ENCODE data around the gene LIPC. TPM values are rescaled to one million over a fixed set of nuclear protein-coding genes. Genes with fewer than 3 reads are reported as not detected.
A peak's percentile ranks its signal among the peaks of the same experiment; 100 is the strongest.

LIPC gene
- total RNA-seq, 6 experiments from 2014 or later: 31.1 to 213 (median 86.1) TPM

DNA sequence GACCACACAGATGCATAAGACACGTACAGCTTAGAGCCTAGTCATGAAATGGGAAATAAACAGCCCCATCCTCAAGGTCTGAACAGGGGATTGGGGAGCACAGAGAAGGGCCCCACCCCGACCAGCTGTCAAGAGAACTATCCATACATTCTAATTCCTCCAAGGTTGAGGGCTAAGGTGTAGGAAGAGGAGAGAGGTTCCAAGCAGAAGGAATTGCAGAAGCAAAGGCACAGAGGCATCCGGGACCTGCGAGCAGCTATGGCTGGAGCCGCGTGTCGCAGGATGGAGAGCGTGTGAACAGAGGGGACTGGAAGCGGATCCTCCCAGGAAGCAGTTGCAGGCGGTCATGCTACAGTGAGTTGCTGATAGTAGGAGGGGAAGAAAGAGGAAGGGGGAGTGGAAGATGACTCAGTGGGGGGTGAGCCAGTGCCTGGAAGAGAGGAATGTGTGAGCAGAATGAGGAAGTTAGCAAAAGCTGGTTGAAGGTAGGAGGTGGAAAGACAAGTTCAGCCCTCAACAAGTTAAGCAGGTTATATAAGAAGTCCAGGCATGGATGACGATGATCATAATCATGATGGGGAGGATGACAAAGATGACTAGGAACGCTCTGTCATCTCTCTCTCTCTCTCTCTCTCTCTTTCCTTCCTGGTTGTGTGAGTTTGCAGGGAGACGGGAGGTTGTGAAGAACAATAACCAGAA lies 89.7 kb downstream of the LIPC start:
- H3K4me3 ChIP-seq: no peak overlapping the region
- DNase-seq (peak; percentile 52 to 70 (median 60)), ATAC-seq (peak; percentile 15 to 47 (median 44))
- TF ChIP-seq POLR2A (IDR thresholded peaks at IDR 0.05): no peak
- TF ChIP-seq, protein P1, sequence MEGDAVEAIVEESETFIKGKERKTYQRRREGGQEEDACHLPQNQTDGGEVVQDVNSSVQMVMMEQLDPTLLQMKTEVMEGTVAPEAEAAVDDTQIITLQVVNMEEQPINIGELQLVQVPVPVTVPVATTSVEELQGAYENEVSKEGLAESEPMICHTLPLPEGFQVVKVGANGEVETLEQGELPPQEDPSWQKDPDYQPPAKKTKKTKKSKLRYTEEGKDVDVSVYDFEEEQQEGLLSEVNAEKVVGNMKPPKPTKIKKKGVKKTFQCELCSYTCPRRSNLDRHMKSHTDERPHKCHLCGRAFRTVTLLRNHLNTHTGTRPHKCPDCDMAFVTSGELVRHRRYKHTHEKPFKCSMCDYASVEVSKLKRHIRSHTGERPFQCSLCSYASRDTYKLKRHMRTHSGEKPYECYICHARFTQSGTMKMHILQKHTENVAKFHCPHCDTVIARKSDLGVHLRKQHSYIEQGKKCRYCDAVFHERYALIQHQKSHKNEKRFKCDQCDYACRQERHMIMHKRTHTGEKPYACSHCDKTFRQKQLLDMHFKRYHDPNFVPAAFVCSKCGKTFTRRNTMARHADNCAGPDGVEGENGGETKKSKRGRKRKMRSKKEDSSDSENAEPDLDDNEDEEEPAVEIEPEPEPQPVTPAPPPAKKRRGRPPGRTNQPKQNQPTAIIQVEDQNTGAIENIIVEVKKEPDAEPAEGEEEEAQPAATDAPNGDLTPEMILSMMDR (IDR thresholded peaks at IDR 0.05): no peak
- peak overlapping the region in 2 of 3 donors; percentile 2 to 77 for H3K27ac ChIP-seq
- H3K36me3 ChIP-seq: no peaks in the 10 kb centered on the region
- 47% methylated on average over 13 of the region's 13 CpGs for WGBS (ENCODE audit: insufficient coverage, low coverage, low lambda C conversion rate, missing lambda C conversion rate)
- H3K9me3 ChIP-seq: no peaks in the 10 kb centered on the region
- intact Hi-C loops (cut with DNase I): no loop called here
- H3K4me1 ChIP-seq: peaks cover 0 to 33% (median under 1%) of the 10 kb centered on the region in 4 donors
- no peaks in the 10 kb centered on the region for H3K27me3 ChIP-seq

DNA sequence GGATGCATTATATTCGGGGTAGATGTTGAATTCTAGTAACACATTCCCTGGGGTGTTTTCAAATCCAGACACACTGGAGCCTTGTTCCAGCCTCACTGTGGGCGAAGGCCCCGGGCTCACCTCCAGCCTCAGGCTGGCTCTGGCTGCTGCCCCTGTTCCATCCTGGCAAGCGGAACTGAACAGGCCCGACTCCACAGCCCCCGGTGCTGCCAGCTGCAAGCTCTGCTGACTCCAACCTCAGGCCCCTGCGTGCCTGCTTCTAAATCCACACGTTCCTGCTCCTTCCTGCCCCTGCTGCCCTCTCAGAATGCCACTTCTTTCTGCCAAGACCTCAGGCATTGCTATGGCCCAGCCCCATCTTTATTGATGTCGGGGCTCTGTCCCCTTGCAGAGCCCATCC lies 90.6 kb downstream of the LIPC start:
- WGBS (ENCODE audit: insufficient coverage, low coverage, low lambda C conversion rate, missing lambda C conversion rate): 86% methylated on average over 1 of the region's 9 CpGs
- Histone ChIP-seq H3K27ac (no peak overlapping the region), H3K27me3 (no peaks in the 10 kb centered on the region), H3K4me3 (no peak overlapping the region), H3K4me1 (peaks cover 0 to 40% (median 6%) of the 10 kb centered on the region in 4 donors), H3K36me3 (no peaks in the 10 kb centered on the region), H3K9me3 (no peaks in the 10 kb centered on the region)
- TF ChIP-seq, protein P1 (IDR thresholded peaks at IDR 0.05): no peak
- no peak for TF ChIP-seq POLR2A (IDR thresholded peaks at IDR 0.05)
- ATAC-seq (no peak), DNase-seq (peak in 1 of 3 donors; percentile 69)
- intact Hi-C loops (cut with DNase I): no loop called here

DNA sequence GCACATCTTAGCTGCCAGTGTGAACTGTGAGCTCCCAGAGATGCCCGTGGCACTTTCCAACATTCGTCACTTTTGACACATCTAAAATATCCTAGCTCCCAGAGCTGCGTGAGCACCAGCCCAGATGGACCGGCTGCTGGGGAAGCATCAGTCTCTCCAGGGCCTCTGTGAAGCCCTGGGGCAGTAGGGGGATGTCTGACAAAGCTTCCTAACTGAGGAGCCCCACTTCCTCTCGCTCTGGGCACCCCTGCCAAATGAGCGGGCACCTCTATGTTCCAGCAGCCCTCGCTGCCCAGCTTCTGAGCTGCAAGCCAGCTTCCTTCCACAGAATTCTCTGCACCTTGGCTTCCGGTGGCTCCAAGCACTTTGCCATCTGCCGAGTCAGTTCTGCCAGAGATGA lies 91.1 kb downstream of the LIPC start:
- DNase-seq: peak in 1 of 3 donors; percentile 46
- Histone ChIP-seq H3K27ac (no peak overlapping the region), H3K36me3 (no peaks in the 10 kb centered on the region), H3K9me3 (no peaks in the 10 kb centered on the region), H3K4me1 (peaks cover 0 to 42% (median 9%) of the 10 kb centered on the region in 4 donors), H3K4me3 (no peak overlapping the region), H3K27me3 (no peaks in the 10 kb centered on the region)
- intact Hi-C loops (cut with DNase I): no loop called here
- WGBS (ENCODE audit: insufficient coverage, low coverage, low lambda C conversion rate, missing lambda C conversion rate): 96% methylated on average over 4 of the region's 9 CpGs
- no peak for ATAC-seq
- no peak for TF ChIP-seq POLR2A (IDR thresholded peaks at IDR 0.05)
- TF ChIP-seq, protein P1 (IDR thresholded peaks at IDR 0.05): no peak

DNA sequence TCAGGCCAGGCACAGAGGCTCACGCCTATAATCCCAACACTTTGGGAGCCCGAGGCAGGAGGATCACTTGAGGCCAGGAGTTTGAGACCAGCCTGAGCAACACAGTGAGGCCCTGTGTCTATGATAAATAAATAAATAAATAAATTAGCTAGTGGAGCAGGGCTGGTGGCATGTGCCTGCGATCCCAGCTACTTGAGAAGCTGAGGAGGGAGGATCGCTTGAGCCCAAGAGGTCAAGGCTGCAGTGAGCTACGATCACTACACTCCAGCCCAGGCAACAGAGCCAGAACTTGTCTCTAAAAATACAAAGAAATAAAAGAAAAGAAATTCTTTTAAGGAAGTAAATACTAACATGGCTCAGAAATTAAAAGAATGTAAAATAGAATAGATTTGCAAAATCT lies 91.8 kb downstream of the LIPC start:
- Histone ChIP-seq H3K4me1 (peaks cover 0 to 46% (median 11%) of the 10 kb centered on the region in 4 donors), H3K9me3 (no peaks in the 10 kb centered on the region), H3K36me3 (no peaks in the 10 kb centered on the region), H3K4me3 (no peak overlapping the region), H3K27ac (peak overlapping the region in 1 of 3 donors; percentile 16), H3K27me3 (no peaks in the 10 kb centered on the region)
- intact Hi-C loops (cut with DNase I): no loop called here
- DNase-seq (peak in 1 of 3 donors; percentile 43), ATAC-seq (no peak)
- 93% methylated on average over 5 of the region's 5 CpGs for WGBS (ENCODE audit: insufficient coverage, low coverage, low lambda C conversion rate, missing lambda C conversion rate)
- TF ChIP-seq POLR2A (IDR thresholded peaks at IDR 0.05): no peak
- TF ChIP-seq, protein P1 (IDR thresholded peaks at IDR 0.05): no peak
